HepG2 (cell line): ENCODE data around the gene ACD. TPM values are rescaled to one million over a fixed set of nuclear protein-coding genes. Genes with fewer than 3 reads are reported as not detected.

Experiments
- ATAC-seq: fragments of 200-7000 bp; cut with Tn5 transposase; 3 replicates; pipeline ENCODE4 v1.9.1; 2020; ENCODE audit warnings: mild to moderate bottlenecking, moderate library complexity
- BruUV-seq: library from RNA; stranded (reverse); fragments of 400-500 nt; replicated peaks from 2 replicates; lab custom pipeline; 2021; lab: Mats Ljungman, UMichigan
- CTCF ChIA-PET: fragments of 300-600 bp; formaldehyde crosslinking; extraction: SDS; loops from one replicate; lab custom pipeline; 2021; ENCODE audit warnings: low total read pairs, inconsistent platforms, low intra/inter-chr PET ratio; lab: Yijun Ruan, JAX
- POLR2A ChIA-PET: fragments of 350-600 bp; sonication (Branson Sonifier 250); formaldehyde crosslinking; loops from one replicate; lab custom pipeline; 2020; ENCODE audit warnings: antibody characterized with exemption, inconsistent platforms; lab: Yijun Ruan, JAX
- DNase-seq: peaks from one replicate; pipeline ENCODE4 v3.0.0-alpha.2; 2015; ENCODE audit warnings: low spot score
- FAIRE-seq: peaks from 3 replicates; lab custom pipeline; 2011; peaks lifted over from hg19 to GRCh38; lab: Jason Lieb, UNC
- H2AFZ ChIP-seq: one replicate; pipeline ENCODE4 v1.6.1; 2011; ENCODE audit warnings: low read length, inconsistent platforms
- H3K27ac ChIP-seq: fragments of 300-600 bp; 3 replicates; pipeline ENCODE4 v1.8.0; 2011; ENCODE audit warnings: mixed run types, mild to moderate bottlenecking, mixed read lengths, low read length, inconsistent platforms; ENCODE audit not compliant: insufficient read depth; ENCODE audit errors: extremely low read length
- H3K27me3 ChIP-seq, 2 experiments: fragments of 200-600 bp in 1 of 2; 2 replicates in 1 of 2; 3 replicates in 1 of 2; pipeline versions ENCODE4 v1.6.0 to v1.8.0; 2011; ENCODE audit warnings: low read length in 2 of 2, mild to moderate bottlenecking in 2 of 2, moderate library complexity in 2 of 2, inconsistent platforms in 1 of 2; ENCODE audit not compliant: insufficient read depth in 2 of 2, control insufficient read depth in 1 of 2
- H3K36me3 ChIP-seq, 2 experiments: fragments of 200-600 bp in 1 of 2; replicated peaks in 1 of 2; 2 replicates in 1 of 2; 3 replicates in 1 of 2; pipeline versions ENCODE4 v1.5.1 to v1.8.0; 2011; ENCODE audit warnings: low read length in 2 of 2, inconsistent platforms in 1 of 2; ENCODE audit not compliant: insufficient read depth in 2 of 2, control insufficient read depth in 1 of 2
- H3K4me1 ChIP-seq: 2 replicates; pipeline ENCODE4 v1.5.1; 2012; ENCODE audit warnings: low read length, inconsistent platforms; ENCODE audit not compliant: insufficient read depth
- H3K4me2 ChIP-seq: 2 replicates; pipeline ENCODE4 v1.6.0; 2011; ENCODE audit warnings: low read depth, low read length, inconsistent platforms
- H3K4me3 ChIP-seq, 3 experiments: fragments of 200-600 bp in 1 of 3; sonication (generic), shearing (Covaris generic) in 1 of 3; replicated peaks in 1 of 3; 2 replicates each; pipeline ENCODE4 v1.5.1; 2011 to 2016; ENCODE audit warnings: low read length in 3 of 3, inconsistent platforms in 2 of 3, low read depth in 2 of 3, mild to moderate bottlenecking in 2 of 3, control low read depth in 1 of 3, mixed read lengths in 1 of 3; ENCODE audit not compliant: insufficient read depth in 1 of 3
- H3K79me2 ChIP-seq: one replicate; pipeline ENCODE4 v1.6.1; 2011; ENCODE audit warnings: low read length, inconsistent platforms; ENCODE audit not compliant: insufficient read depth
- H3K9ac ChIP-seq: 2 replicates; pipeline ENCODE4 v1.6.0; 2011; ENCODE audit warnings: mild to moderate bottlenecking, low read depth, low read length, inconsistent platforms; ENCODE audit not compliant: insufficient read depth
- H3K9me3 ChIP-seq: 2 replicates; pipeline ENCODE4 v1.5.1; 2012; ENCODE audit warnings: mild to moderate bottlenecking, low read length
- H4K20me1 ChIP-seq: 2 replicates; pipeline ENCODE4 v1.6.0; 2011; ENCODE audit warnings: inconsistent platforms, mild to moderate bottlenecking, low read length, moderate library complexity; ENCODE audit not compliant: insufficient read depth
- FOXK2 ChIP-seq: fragments of 450-650 bp; IDR thresholded peaks from 2 replicates; pipeline ENCODE4 v1.6.1; 2016
- FOXM1 ChIP-seq: sonication (generic); formaldehyde crosslinking; IDR thresholded peaks from 2 replicates; pipeline ENCODE4 v1.5.0; 2020; ENCODE audit warnings: missing genetic modification reagents
- HNRNPK ChIP-seq: fragments of 200-400 bp; formaldehyde crosslinking; IDR thresholded peaks from 2 replicates; pipeline ENCODE4 v1.6.1; 2018; ENCODE audit warnings: low read length, low read depth, moderate library complexity, mild to moderate bottlenecking; ENCODE audit not compliant: poor library complexity, severe bottlenecking
- HOXA3 ChIP-seq: sonication (generic); formaldehyde crosslinking; IDR thresholded peaks from 2 replicates; pipeline ENCODE4 v1.5.0; 2020; ENCODE audit warnings: missing genetic modification reagents
- KLF12 ChIP-seq: sonication (generic); formaldehyde crosslinking; IDR thresholded peaks from 2 replicates; pipeline ENCODE4 v1.4.0; 2020; ENCODE audit warnings: missing genetic modification reagents, borderline replicate concordance
- NFE2L2 ChIP-seq: fragments of 150-350 bp; IDR thresholded peaks from 2 replicates; pipeline ENCODE4 v1.6.1; 2014; ENCODE audit warnings: low read length
- PLRG1 ChIP-seq: fragments of 450-650 bp; conservative IDR thresholded peaks from 2 replicates; pipeline ENCODE4 v1.6.1; 2016
- WGBS: methylation state at CpG from one replicate; pipeline ENCODE4 v1.1.6; 2017; ENCODE audit warnings: low lambda C conversion rate; 5-methylcytosine and 5-hydroxymethylcytosine counted together
- in situ Hi-C: cut with HindIII; loops from 2 replicates; pipeline ENCODE4 v1.10.0; 2017; ENCODE audit warnings: low pct_unique_long_range_greater_than_20kb; ENCODE audit not compliant: extremely low pct_ligation_motif_present
- intact Hi-C: fragments of 100-400 bp; cut with micrococcal nuclease; formaldehyde crosslinking; loops from one replicate; pipeline ENCODE4 v1.10.0; 2022; ENCODE audit not compliant: unreplicated experiment
- polyA plus RNA-seq, 8 experiments: library from polyadenylated mRNA; depleted of rRNA in 3 of 8; stranded (reverse) in 7 of 8; unstranded in 1 of 8; fragments of >200 nt; fragmentation: Illumina TruSeq in 4 of 8; extraction: Trizol in 4 of 8; gene quantifications; 2 replicates each; pipeline versions ENCODE4 v1.2.1 to v1.2.3, GENCODE V29; 2011 to 2016; ENCODE audit warnings: low read depth in 4 of 8, missing spikeins in 1 of 8, mixed read lengths in 1 of 8; ENCODE audit not compliant: insufficient read depth in 1 of 8
- total RNA-seq, 5 experiments: library from RNA; depleted of rRNA; stranded (reverse); fragments of >200 nt; fragmentation: Illumina TruSeq; extraction: Trizol; gene quantifications; 2 replicates each; pipeline ENCODE4 v1.2.3, GENCODE V29; 2016; ENCODE audit warnings: low read depth in 1 of 5
- TF ChIP-seq, protein P1 (sequence below): sonication (generic); formaldehyde crosslinking; IDR thresholded peaks from 2 replicates; pipeline ENCODE4 v1.9.0; 2021; ENCODE audit warnings: missing genetic modification reagents, borderline replicate concordance
- TF ChIP-seq, protein P2 (sequence below): sonication (generic); formaldehyde crosslinking; IDR thresholded peaks from 2 replicates; pipeline ENCODE4 v1.4.0; 2020; ENCODE audit warnings: missing genetic modification reagents
- TF ChIP-seq, protein P3 (sequence below): sonication (generic); formaldehyde crosslinking; IDR thresholded peaks from 2 replicates; pipeline ENCODE4 v1.4.0; 2020; ENCODE audit warnings: missing genetic modification reagents
- TF ChIP-seq, protein P4 (sequence below): sonication (generic); formaldehyde crosslinking; IDR thresholded peaks from 2 replicates; pipeline ENCODE4 v1.5.1; 2020; ENCODE audit warnings: mild to moderate bottlenecking, moderate library complexity, missing genetic modification reagents

The ACD gene
- total and polyA plus RNA-seq, 2 of the 13 experiments (the other 11 are each of a cell fraction or from before 2014, with no cell fraction given): 32.6 to 38.3 TPM

DNA sequence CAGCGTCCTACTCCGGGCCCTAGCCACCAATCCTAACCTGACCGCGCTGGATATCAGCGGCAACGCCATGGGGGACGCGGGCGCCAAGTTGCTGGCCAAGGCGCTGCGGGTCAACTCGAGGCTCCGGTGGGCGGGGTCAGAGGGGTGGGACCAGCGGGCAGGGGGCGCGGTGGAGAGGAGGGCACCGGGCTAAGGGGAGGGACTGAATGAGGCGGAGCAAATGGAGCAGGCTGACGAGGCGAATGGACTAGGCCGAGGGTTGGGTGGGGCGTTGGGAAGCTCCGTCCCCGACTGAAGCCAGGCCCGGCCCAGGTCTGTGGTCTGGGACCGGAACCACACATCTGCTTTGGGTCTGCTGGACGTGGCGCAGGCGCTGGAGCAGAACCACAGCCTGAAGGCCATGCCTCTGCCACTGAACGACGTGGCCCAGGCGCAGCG is 10.5 kb downstream of the ACD start:
- Histone ChIP-seq H3K27me3 (peaks cover 18 to 84% of the 10 kb centered on the region in 2 experiments), H3K27ac (no peak overlapping the region), H3K9ac (no peak overlapping the region), H3K4me2 (peak overlapping the region; percentile 43), H4K20me1 (peaks cover 11% of the 10 kb centered on the region), H3K79me2 (no peaks in the 10 kb centered on the region), H3K4me1 (peaks cover 33% of the 10 kb centered on the region), H3K4me3 (peak overlapping the region in 1 of 3 experiments; percentile 38; a peak in 1 of 6 replicates), H3K36me3 (no peaks in the 10 kb centered on the region), H3K9me3 (no peaks in the 10 kb centered on the region), H2AFZ (no peak overlapping the region)
- 0 out of 3 replicates have a peak, but pooled peaks have one; percentile 1 for ATAC-seq
- POLR2A ChIA-PET: interaction anchor here (1.1 kb wide), 1 partner anchor 11 kb away, joined by 3 read pairs; the partner anchor contains the start of gene ACD
- in situ Hi-C loops: loop anchor here (5.0 kb wide), 1 partner anchor 102 kb away; no protein-coding TSS in a partner anchor
- DNase-seq: no peak
- WGBS: 40% methylated on average over 33 of the region's 34 CpGs
- no TSS peak for BruUV-seq
- CTCF ChIA-PET: no interaction called here
- intact Hi-C loops: no loop called here
- no peak for FAIRE-seq
- no peak for TF ChIP-seq PLRG1
- TF ChIP-seq, protein P1, sequence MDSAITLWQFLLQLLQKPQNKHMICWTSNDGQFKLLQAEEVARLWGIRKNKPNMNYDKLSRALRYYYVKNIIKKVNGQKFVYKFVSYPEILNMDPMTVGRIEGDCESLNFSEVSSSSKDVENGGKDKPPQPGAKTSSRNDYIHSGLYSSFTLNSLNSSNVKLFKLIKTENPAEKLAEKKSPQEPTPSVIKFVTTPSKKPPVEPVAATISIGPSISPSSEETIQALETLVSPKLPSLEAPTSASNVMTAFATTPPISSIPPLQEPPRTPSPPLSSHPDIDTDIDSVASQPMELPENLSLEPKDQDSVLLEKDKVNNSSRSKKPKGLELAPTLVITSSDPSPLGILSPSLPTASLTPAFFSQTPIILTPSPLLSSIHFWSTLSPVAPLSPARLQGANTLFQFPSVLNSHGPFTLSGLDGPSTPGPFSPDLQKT (CRISPR knock-in tag): peak; percentile 37; the same call in 1 of the 2 replicates
- TF ChIP-seq FOXM1 (CRISPR knock-in tag): 0 out of 2 replicates have a peak, but pooled peaks have one; percentile 37
- TF ChIP-seq HNRNPK: peak; percentile 12
- TF ChIP-seq NFE2L2: no peak
- TF ChIP-seq FOXK2: no peak
- TF ChIP-seq, protein P2, sequence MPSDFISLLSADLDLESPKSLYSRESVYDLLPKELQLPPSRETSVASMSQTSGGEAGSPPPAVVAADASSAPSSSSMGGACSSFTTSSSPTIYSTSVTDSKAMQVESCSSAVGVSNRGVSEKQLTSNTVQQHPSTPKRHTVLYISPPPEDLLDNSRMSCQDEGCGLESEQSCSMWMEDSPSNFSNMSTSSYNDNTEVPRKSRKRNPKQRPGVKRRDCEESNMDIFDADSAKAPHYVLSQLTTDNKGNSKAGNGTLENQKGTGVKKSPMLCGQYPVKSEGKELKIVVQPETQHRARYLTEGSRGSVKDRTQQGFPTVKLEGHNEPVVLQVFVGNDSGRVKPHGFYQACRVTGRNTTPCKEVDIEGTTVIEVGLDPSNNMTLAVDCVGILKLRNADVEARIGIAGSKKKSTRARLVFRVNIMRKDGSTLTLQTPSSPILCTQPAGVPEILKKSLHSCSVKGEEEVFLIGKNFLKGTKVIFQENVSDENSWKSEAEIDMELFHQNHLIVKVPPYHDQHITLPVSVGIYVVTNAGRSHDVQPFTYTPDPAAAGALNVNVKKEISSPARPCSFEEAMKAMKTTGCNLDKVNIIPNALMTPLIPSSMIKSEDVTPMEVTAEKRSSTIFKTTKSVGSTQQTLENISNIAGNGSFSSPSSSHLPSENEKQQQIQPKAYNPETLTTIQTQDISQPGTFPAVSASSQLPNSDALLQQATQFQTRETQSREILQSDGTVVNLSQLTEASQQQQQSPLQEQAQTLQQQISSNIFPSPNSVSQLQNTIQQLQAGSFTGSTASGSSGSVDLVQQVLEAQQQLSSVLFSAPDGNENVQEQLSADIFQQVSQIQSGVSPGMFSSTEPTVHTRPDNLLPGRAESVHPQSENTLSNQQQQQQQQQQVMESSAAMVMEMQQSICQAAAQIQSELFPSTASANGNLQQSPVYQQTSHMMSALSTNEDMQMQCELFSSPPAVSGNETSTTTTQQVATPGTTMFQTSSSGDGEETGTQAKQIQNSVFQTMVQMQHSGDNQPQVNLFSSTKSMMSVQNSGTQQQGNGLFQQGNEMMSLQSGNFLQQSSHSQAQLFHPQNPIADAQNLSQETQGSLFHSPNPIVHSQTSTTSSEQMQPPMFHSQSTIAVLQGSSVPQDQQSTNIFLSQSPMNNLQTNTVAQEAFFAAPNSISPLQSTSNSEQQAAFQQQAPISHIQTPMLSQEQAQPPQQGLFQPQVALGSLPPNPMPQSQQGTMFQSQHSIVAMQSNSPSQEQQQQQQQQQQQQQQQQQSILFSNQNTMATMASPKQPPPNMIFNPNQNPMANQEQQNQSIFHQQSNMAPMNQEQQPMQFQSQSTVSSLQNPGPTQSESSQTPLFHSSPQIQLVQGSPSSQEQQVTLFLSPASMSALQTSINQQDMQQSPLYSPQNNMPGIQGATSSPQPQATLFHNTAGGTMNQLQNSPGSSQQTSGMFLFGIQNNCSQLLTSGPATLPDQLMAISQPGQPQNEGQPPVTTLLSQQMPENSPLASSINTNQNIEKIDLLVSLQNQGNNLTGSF (CRISPR knock-in tag): 0 out of 2 replicates have a peak, but pooled peaks have one; percentile 20
- TF ChIP-seq, protein P3, sequence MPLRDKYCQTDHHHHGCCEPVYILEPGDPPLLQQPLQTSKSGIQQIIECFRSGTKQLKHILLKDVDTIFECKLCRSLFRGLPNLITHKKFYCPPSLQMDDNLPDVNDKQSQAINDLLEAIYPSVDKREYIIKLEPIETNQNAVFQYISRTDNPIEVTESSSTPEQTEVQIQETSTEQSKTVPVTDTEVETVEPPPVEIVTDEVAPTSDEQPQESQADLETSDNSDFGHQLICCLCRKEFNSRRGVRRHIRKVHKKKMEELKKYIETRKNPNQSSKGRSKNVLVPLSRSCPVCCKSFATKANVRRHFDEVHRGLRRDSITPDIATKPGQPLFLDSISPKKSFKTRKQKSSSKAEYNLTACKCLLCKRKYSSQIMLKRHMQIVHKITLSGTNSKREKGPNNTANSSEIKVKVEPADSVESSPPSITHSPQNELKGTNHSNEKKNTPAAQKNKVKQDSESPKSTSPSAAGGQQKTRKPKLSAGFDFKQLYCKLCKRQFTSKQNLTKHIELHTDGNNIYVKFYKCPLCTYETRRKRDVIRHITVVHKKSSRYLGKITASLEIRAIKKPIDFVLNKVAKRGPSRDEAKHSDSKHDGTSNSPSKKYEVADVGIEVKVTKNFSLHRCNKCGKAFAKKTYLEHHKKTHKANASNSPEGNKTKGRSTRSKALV (CRISPR knock-in tag): peak; percentile 57; the same call in 1 of the 2 replicates
- TF ChIP-seq KLF12 (CRISPR knock-in tag): 0 out of 2 replicates have a peak, but pooled peaks have one; percentile 36
- TF ChIP-seq HOXA3 (CRISPR knock-in tag): peak; percentile 28; the same call in 1 of the 2 replicates
- TF ChIP-seq, protein P4, sequence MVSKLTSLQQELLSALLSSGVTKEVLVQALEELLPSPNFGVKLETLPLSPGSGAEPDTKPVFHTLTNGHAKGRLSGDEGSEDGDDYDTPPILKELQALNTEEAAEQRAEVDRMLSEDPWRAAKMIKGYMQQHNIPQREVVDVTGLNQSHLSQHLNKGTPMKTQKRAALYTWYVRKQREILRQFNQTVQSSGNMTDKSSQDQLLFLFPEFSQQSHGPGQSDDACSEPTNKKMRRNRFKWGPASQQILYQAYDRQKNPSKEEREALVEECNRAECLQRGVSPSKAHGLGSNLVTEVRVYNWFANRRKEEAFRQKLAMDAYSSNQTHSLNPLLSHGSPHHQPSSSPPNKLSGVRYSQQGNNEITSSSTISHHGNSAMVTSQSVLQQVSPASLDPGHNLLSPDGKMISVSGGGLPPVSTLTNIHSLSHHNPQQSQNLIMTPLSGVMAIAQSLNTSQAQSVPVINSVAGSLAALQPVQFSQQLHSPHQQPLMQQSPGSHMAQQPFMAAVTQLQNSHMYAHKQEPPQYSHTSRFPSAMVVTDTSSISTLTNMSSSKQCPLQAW (CRISPR knock-in tag): 0 out of 2 replicates have a peak, but pooled peaks have one; percentile 14
